Activated T-helper 17 cell treated with anti-CD3 and anti-CD28 coated beads, Interleukin-2, amount 50 U/mL, for 72 hours (primary cell): ENCODE results near the gene KLHL14. TPM values are rescaled to one million over a fixed set of nuclear protein-coding genes. Genes with fewer than 3 reads are reported as not detected.
A peak's percentile ranks its signal among the peaks of the same experiment; 100 is the strongest.

Experiments used
- ATAC-seq: fragments of 150-1000 bp; cut with Tn5 transposase; replicated peaks from 2 replicates; pipeline ENCODE4 v1.10.0; 2021; ENCODE audit warnings: mild to moderate bottlenecking, moderate library complexity
- H3K27ac Mint-ChIP-seq: one replicate; pipeline ENCODE4 v1.8.0; 2022; ENCODE audit warnings: mixed read lengths
- H3K27me3 Mint-ChIP-seq: one replicate; pipeline ENCODE4 v1.8.0; 2022; ENCODE audit warnings: mixed read lengths
- H3K36me3 Mint-ChIP-seq: one replicate; pipeline ENCODE4 v1.8.0; 2022; ENCODE audit warnings: low read depth, mild to moderate bottlenecking, mixed read lengths
- H3K4me1 Mint-ChIP-seq: one replicate; pipeline ENCODE4 v1.8.0; 2022; ENCODE audit warnings: mixed read lengths
- H3K4me3 Mint-ChIP-seq: one replicate; pipeline ENCODE4 v1.8.0; 2022; ENCODE audit warnings: mild to moderate bottlenecking, mixed read lengths
- H3K9me3 Mint-ChIP-seq: one replicate; pipeline ENCODE4 v1.8.0; 2022; ENCODE audit warnings: mixed read lengths
- total RNA-seq, 2 donors: library from RNA; stranded (reverse); gene quantifications; one replicate each; pipeline ENCODE4 v1.2.3, GENCODE V29; 2022

KLHL14 gene
- total RNA-seq, 2 donors from 2014 or later = not detected

- ATAC-seq = no peak
- H3K27me3 Mint-ChIP-seq = peaks cover 4% of the 10 kb centered on the region
- no peak overlapping the region for H3K27ac Mint-ChIP-seq
- H3K4me1 Mint-ChIP-seq = no peaks in the 10 kb centered on the region
- H3K36me3 Mint-ChIP-seq = no peaks in the 10 kb centered on the region
- no peak overlapping the region for H3K4me3 Mint-ChIP-seq
- no peaks in the 10 kb centered on the region for H3K9me3 Mint-ChIP-seq
These were observed 12.4 kb downstream of the KLHL14 start for GRCh38 chr18:32760391-32760790.

- H3K36me3 Mint-ChIP-seq = no peaks in the 10 kb centered on the region
- H3K9me3 Mint-ChIP-seq = no peaks in the 10 kb centered on the region
- no peaks in the 10 kb centered on the region for H3K4me1 Mint-ChIP-seq
- peaks cover 4% of the 10 kb centered on the region for H3K27me3 Mint-ChIP-seq
- no peak for ATAC-seq
- no peak overlapping the region for H3K4me3 Mint-ChIP-seq
- no peak overlapping the region for H3K27ac Mint-ChIP-seq
These were observed 13.1 kb downstream of the KLHL14 start for GRCh38 chr18:32759611-32760167.

GRCh38 chr18:32754508-32755263 is 18.1 kb downstream of the KLHL14 start:
- Mint-ChIP-seq H3K36me3 (no peaks in the 10 kb centered on the region), H3K4me1 (no peaks in the 10 kb centered on the region), H3K27me3 (peaks cover 12% of the 10 kb centered on the region), H3K27ac (no peak overlapping the region), H3K4me3 (no peak overlapping the region), H3K9me3 (no peaks in the 10 kb centered on the region)
- no peak for ATAC-seq

- Mint-ChIP-seq H3K27me3 (peaks cover 10% of the 10 kb centered on the region), H3K36me3 (no peaks in the 10 kb centered on the region), H3K9me3 (no peaks in the 10 kb centered on the region), H3K4me3 (no peak overlapping the region), H3K4me1 (no peaks in the 10 kb centered on the region), H3K27ac (no peak overlapping the region)
- no peak for ATAC-seq
These were observed 19.1 kb downstream of the KLHL14 start for GRCh38 chr18:32753656-32754260.

- Mint-ChIP-seq H3K9me3 (no peaks in the 10 kb centered on the region), H3K4me3 (no peak overlapping the region), H3K27ac (no peak overlapping the region), H3K4me1 (no peaks in the 10 kb centered on the region), H3K27me3 (peaks cover 8% of the 10 kb centered on the region), H3K36me3 (no peaks in the 10 kb centered on the region)
- no peak for ATAC-seq
These were observed 22.5 kb downstream of the KLHL14 start for GRCh38 chr18:32750328-32750727.

GRCh38 chr18:32749809-32750208 is 23.0 kb downstream of the KLHL14 start:
- Mint-ChIP-seq H3K9me3 (no peaks in the 10 kb centered on the region), H3K27me3 (peaks cover 8% of the 10 kb centered on the region), H3K36me3 (no peaks in the 10 kb centered on the region), H3K4me1 (no peaks in the 10 kb centered on the region), H3K27ac (no peak overlapping the region), H3K4me3 (no peak overlapping the region)
- no peak for ATAC-seq

GRCh38 chr18:32742579-32742978 is 30.2 kb downstream of the KLHL14 start:
- Mint-ChIP-seq H3K4me3 (no peak overlapping the region), H3K36me3 (no peaks in the 10 kb centered on the region), H3K27me3 (peaks cover 20% of the 10 kb centered on the region), H3K9me3 (peaks cover 7% of the 10 kb centered on the region), H3K4me1 (no peaks in the 10 kb centered on the region), H3K27ac (no peak overlapping the region)
- ATAC-seq = no peak

- Mint-ChIP-seq H3K4me3 (no peak overlapping the region), H3K27me3 (peaks cover 13% of the 10 kb centered on the region), H3K36me3 (no peaks in the 10 kb centered on the region), H3K9me3 (no peaks in the 10 kb centered on the region), H3K4me1 (no peaks in the 10 kb centered on the region), H3K27ac (no peak overlapping the region)
- ATAC-seq = no peak
These were observed 37.0 kb downstream of the KLHL14 start for GRCh38 chr18:32735781-32736180.

GRCh38 chr18:32734442-32734841 is 38.4 kb downstream of the KLHL14 start:
- no peak for ATAC-seq
- Mint-ChIP-seq H3K4me1 (no peaks in the 10 kb centered on the region), H3K9me3 (no peaks in the 10 kb centered on the region), H3K4me3 (no peak overlapping the region), H3K27ac (no peak overlapping the region), H3K36me3 (no peaks in the 10 kb centered on the region), H3K27me3 (peaks cover 8% of the 10 kb centered on the region)

GRCh38 chr18:32732165-32732564 is 40.7 kb downstream of the KLHL14 start:
- ATAC-seq = no peak
- Mint-ChIP-seq H3K4me3 (no peak overlapping the region), H3K9me3 (no peaks in the 10 kb centered on the region), H3K27ac (no peak overlapping the region), H3K36me3 (no peaks in the 10 kb centered on the region), H3K27me3 (peaks cover 15% of the 10 kb centered on the region), H3K4me1 (peaks cover 6% of the 10 kb centered on the region)

GRCh38 chr18:32730620-32731091 is 42.2 kb downstream of the KLHL14 start:
- no peak overlapping the region for H3K27ac Mint-ChIP-seq
- no peaks in the 10 kb centered on the region for H3K9me3 Mint-ChIP-seq
- ATAC-seq = peak; percentile 69
- H3K27me3 Mint-ChIP-seq = peaks cover 15% of the 10 kb centered on the region
- H3K36me3 Mint-ChIP-seq = no peaks in the 10 kb centered on the region
- peak overlapping the region; percentile 44 for H3K4me3 Mint-ChIP-seq
- peaks cover 6% of the 10 kb centered on the region for H3K4me1 Mint-ChIP-seq

GRCh38 chr18:32730068-32730467 is 42.8 kb downstream of the KLHL14 start:
- peaks cover 6% of the 10 kb centered on the region for H3K4me1 Mint-ChIP-seq
- no peaks in the 10 kb centered on the region for H3K9me3 Mint-ChIP-seq
- peaks cover 11% of the 10 kb centered on the region for H3K27me3 Mint-ChIP-seq
- no peaks in the 10 kb centered on the region for H3K36me3 Mint-ChIP-seq
- H3K4me3 Mint-ChIP-seq = peak overlapping the region; percentile 44
- ATAC-seq = no peak
- H3K27ac Mint-ChIP-seq = no peak overlapping the region

GRCh38 chr18:32724071-32724749 is 48.6 kb downstream of the KLHL14 start:
- Mint-ChIP-seq H3K4me1 (peaks cover 6% of the 10 kb centered on the region), H3K4me3 (no peak overlapping the region), H3K27me3 (peaks cover 17% of the 10 kb centered on the region), H3K9me3 (no peaks in the 10 kb centered on the region), H3K36me3 (no peaks in the 10 kb centered on the region), H3K27ac (no peak overlapping the region)
- ATAC-seq = no peak

GRCh38 chr18:32722279-32722678 is 50.5 kb downstream of the KLHL14 start:
- peaks cover 13% of the 10 kb centered on the region for H3K27me3 Mint-ChIP-seq
- ATAC-seq = no peak
- no peaks in the 10 kb centered on the region for H3K36me3 Mint-ChIP-seq
- H3K4me3 Mint-ChIP-seq = no peak overlapping the region
- no peak overlapping the region for H3K27ac Mint-ChIP-seq
- H3K9me3 Mint-ChIP-seq = peaks cover 4% of the 10 kb centered on the region
- H3K4me1 Mint-ChIP-seq = no peaks in the 10 kb centered on the region
